GM21717 (cell line): ENCODE measurements around the gene TANGO2.

ENCODE experiments used
- ATAC-seq: cut with Tn5 transposase; IDR thresholded peaks from one replicate; pipeline ENCODE4 v1.9.1; 2021; ENCODE audit warnings: mild to moderate bottlenecking, moderate library complexity; ENCODE audit not compliant: unreplicated experiment

The TANGO2 gene

DNA sequence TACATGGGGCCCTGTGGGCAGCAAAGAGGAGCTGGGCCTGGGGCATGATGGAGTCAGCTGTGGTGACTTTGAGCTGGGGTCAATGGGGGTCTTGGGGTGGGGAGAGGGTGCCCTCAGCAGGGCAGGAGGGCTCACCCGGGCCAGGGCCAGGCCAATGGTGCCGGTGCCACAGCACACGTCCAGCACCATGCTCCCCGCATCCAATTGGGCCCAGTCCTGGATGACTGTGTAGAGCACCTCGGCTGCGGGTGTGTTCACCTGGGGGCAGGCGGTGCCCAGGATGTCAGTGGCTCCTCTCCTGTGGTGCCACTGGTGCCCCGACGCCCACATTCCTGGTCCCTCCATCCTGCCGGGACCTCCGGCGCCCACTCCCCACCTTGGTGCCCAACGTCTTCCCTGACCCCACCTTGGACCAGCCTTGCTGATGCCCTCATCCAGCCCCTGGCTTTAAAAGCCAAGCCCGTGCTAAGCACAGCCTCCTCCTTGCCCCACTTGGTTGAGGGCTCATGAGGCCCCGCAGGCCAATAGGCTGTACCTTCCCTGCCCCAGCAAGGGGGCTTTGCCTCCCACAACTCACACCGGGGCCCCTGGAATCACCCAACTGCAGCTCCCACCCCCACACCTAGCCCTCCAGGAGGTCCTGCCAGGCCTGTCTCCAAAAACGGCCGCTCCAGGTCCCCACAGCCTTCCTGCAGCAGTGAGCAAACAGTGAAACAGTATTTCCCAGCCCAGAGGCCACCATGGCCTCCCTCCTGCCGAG is 92.8 kb downstream of the TANGO2 start:
- ATAC-seq, result no peak

DNA sequence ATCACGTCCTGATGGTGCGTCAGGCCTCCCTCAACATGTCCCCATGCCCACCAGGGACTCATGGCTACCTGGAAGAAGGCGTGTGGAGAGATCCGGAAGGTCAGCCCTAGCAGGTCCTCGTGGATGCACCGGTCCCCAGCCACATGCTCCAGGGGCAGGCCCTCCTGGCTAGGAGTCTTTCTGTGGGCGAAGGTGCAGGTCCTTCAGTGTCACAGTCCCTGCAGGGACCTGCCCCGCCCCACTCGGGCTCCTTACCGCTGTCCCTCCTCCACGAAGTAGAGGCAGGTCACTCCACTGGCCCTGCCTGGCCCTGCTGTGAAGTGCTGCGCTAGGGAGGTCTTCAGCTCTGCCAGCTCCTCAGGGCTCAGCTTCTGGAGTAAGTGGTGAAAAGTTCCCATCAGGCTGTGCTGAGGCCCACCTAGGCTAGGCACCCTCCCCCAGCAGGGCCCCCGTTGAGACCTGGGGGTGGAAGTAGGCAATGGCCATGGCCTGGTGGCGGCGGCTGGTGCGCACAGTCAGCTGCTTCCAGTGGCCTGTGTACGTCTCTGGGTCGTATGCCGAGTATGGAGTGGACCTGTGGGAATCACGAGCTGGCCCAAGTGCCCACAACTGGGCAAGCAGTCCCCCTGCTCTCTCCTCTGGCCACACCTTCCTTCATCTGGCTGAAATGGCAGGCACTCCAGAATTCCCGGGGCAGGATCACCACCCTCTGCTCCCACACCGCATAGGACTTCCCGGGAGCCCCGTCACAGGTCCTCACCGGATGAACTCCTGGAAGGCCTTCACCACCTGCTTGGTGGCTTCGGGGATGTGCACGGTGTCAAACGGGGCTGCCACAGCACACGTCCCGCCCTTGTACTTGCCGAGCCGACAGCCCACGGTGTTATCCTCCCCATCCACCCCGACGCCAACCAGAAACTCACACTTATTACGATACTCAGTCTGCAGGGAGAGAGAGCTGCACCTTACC is 93.9 kb downstream of the TANGO2 start:
- no peak for ATAC-seq

DNA sequence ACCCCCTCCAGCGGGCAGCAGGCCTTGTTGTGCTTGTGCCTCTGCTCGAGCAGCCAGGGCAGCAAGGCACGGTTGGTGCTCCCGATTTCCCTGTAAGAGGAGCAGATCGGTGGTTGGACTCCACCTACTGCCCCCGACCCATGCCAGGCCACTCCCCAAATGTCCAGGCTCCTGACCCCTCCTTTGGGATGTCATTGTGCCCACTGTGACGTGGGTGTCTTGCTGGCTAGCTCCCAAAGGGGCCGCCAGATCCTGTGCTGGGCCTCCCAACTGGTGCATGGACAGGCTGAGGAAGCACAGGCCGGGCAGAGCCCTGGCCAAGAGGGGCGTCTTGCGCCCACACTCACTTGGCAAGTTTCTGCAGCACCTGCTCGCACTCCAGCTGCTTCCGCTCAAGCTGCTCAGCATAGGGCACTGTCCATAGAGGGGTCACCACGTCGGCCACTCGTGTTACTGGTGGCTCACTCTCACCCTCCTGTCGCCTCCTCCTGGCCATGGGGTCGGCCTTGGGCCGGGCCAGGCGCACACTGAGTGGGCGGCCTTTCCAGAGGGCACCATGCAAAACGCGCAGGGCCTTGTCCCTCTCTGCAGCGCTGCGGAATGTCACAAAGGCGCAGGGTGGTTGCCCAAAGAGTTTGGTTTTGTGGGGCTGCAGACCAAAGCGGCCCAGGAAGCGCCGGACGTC is 94.9 kb downstream of the TANGO2 start, which contains the start of gene RANBP1:
Gene RANBP1, plus strand, starts transcription at position 414 of the 685 bp plus-strand sequence. Its CDS starts 81 bp downstream, at position 495.
- no peak for ATAC-seq

DNA sequence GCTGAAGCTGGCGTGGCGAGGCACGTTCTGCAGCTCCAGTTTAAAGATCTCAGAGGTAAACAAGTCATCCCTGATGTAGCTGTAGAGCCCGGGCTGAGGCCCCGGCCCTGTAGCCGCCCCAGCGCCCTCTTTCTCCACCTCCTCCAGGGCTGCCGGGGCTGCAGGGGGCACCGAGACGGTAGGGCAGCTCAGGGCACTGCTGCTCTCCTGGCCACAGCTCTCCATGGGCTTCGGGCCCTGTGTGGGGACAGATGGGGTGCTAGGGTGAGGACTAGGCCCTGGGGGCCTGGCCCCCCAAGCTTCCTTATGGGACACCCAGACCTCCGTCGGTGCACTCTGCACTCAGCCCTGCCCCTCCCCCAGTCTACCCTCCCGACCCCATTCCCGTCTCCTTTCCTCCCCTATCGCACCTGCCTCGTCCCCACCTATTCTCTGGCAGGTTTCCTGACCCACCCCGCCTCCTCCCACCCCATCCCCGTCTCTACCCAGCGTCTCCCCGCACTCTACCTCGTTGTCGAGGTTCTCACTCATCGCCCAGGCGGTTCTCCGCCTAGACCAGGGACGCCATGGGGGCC is 95.6 kb downstream of the TANGO2 start:
- ATAC-seq, result no peak
